Measurements from ENCODE around the gene BEST3. TPM values are rescaled to one million over a fixed set of nuclear protein-coding genes. Genes with fewer than 3 reads are reported as not detected.
A peak's percentile ranks its signal among the peaks of the same experiment; 100 is the strongest.

The BEST3 gene
- total and polyA plus RNA-seq, 4 donors: 0.83 to 2.6 (median 1.9) TPM

- no peaks in the 10 kb centered on the region for H3K36me3 ChIP-seq (ENCODE audit: control insufficient read depth, insufficient read depth, low read length)
- 80% methylated on average over 1 of the region's 11 CpGs for WGBS (ENCODE audit: insufficient coverage)
- H3K27me3 ChIP-seq (ENCODE audit: control insufficient read depth, insufficient read depth, low read length): no peaks in the 10 kb centered on the region
- no peaks in the 10 kb centered on the region for H3K9me3 ChIP-seq (ENCODE audit: control insufficient read depth, insufficient read depth, low read length)
- H3K27ac ChIP-seq (ENCODE audit: low read depth, low read length): no peak overlapping the region
- H3K4me3 ChIP-seq (ENCODE audit: low read depth, low read length): no peak overlapping the region
- no peaks in the 10 kb centered on the region for H3K4me1 ChIP-seq (ENCODE audit: control insufficient read depth, insufficient read depth, low read length)
- DNase-seq (ENCODE audit: low read depth in 4 of 6, low spot score in 6 of 6): no peak
These were observed 43.3 kb downstream of the BEST3 start for GRCh38 chr12:69655616-69656340.

DNA sequence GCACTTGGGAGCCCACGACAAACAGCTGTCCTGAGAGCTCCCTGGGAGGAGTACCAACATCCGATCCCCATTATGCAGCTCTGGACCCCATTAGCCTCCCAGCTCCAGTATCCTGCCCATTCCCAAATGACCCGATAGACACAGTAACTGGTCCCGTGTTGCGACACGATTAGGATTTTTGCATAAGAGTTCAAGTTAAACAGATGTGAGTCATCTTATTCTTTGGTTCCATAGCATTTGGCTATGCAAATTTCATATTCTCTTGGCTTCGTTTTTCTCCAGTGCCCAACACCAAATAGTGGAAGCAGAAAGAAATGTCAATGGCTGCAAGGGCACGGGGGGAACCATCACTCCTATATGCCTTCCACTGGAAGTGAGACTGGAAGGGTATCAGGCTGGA lies 45.4 kb downstream of the BEST3 start:
- Histone ChIP-seq H3K4me1 (ENCODE audit: control insufficient read depth, insufficient read depth, low read length) (no peaks in the 10 kb centered on the region), H3K27me3 (ENCODE audit: control insufficient read depth, insufficient read depth, low read length) (no peaks in the 10 kb centered on the region), H3K27ac (ENCODE audit: low read depth, low read length) (no peak overlapping the region), H3K4me3 (ENCODE audit: low read depth, low read length) (no peak overlapping the region), H3K9me3 (ENCODE audit: control insufficient read depth, insufficient read depth, low read length) (no peaks in the 10 kb centered on the region), H3K36me3 (ENCODE audit: control insufficient read depth, insufficient read depth, low read length) (no peaks in the 10 kb centered on the region)
- 100% methylated on average over 6 of the region's 8 CpGs for WGBS (ENCODE audit: insufficient coverage)
- no peak for DNase-seq (ENCODE audit: low read depth in 4 of 6, low spot score in 6 of 6)

GRCh38 chr12:69651922-69652321 lies 47.2 kb downstream of the BEST3 start:
- Histone ChIP-seq H3K4me1 (ENCODE audit: control insufficient read depth, insufficient read depth, low read length) (no peaks in the 10 kb centered on the region), H3K27me3 (ENCODE audit: control insufficient read depth, insufficient read depth, low read length) (no peaks in the 10 kb centered on the region), H3K9me3 (ENCODE audit: control insufficient read depth, insufficient read depth, low read length) (no peaks in the 10 kb centered on the region), H3K36me3 (ENCODE audit: control insufficient read depth, insufficient read depth, low read length) (no peaks in the 10 kb centered on the region), H3K4me3 (ENCODE audit: low read depth, low read length) (no peak overlapping the region), H3K27ac (ENCODE audit: low read depth, low read length) (no peak overlapping the region)
- 100% methylated on average over 1 of the region's 3 CpGs for WGBS (ENCODE audit: insufficient coverage)
- no peak for DNase-seq (ENCODE audit: low read depth in 4 of 6, low spot score in 6 of 6)

DNA sequence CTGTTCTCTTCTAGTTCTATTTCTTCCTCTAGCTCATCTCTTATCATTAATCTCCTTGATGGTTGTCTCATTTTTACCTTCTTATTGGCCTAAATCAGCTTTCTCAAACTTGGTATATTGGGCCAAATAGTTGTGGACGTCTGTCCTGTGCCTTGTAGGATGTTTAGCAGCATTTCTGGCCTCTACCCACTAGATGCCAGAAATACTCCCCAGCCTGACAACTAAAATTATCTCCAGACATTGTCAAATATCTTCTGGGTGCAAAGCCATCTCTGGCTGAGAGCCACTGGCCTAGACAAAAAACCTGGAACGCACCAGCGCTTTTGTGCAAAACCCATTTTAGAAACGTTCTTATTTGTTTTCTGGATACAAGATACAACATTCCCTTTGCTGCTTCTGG lies 49.6 kb downstream of the BEST3 start:
- H3K4me1 ChIP-seq (ENCODE audit: control insufficient read depth, insufficient read depth, low read length): no peaks in the 10 kb centered on the region
- DNase-seq (ENCODE audit: low read depth in 4 of 6, low spot score in 6 of 6): no peak
- 80% methylated on average over 2 of the region's 4 CpGs for WGBS (ENCODE audit: insufficient coverage)
- H3K36me3 ChIP-seq (ENCODE audit: control insufficient read depth, insufficient read depth, low read length): no peaks in the 10 kb centered on the region
- H3K9me3 ChIP-seq (ENCODE audit: control insufficient read depth, insufficient read depth, low read length): no peaks in the 10 kb centered on the region
- no peak overlapping the region for H3K27ac ChIP-seq (ENCODE audit: low read depth, low read length)
- H3K4me3 ChIP-seq (ENCODE audit: low read depth, low read length): no peak overlapping the region
- no peaks in the 10 kb centered on the region for H3K27me3 ChIP-seq (ENCODE audit: control insufficient read depth, insufficient read depth, low read length)

DNA sequence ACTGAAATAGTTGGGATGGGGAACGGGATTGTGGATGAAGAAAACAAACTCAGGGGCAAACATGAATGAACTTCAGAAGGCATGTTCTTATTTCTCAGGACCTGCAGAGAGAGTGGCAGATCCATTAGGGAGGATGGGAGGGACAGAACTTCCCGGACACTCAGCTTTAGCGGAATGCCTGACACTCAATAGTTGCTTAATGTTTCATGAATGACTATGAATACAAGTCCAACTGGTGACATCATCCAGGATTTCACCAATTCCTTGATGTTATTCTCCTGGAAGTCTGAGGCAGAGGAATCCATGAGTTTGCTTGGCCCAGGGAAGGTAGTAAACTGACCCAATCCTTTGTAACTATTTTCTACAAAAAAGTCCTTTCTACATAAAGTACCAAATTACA lies 50.6 kb downstream of the BEST3 start:
- 94% methylated on average over 3 of the region's 3 CpGs for WGBS (ENCODE audit: insufficient coverage)
- Histone ChIP-seq H3K27me3 (ENCODE audit: control insufficient read depth, insufficient read depth, low read length) (no peaks in the 10 kb centered on the region), H3K4me3 (ENCODE audit: low read depth, low read length) (no peak overlapping the region), H3K36me3 (ENCODE audit: control insufficient read depth, insufficient read depth, low read length) (no peaks in the 10 kb centered on the region), H3K9me3 (ENCODE audit: control insufficient read depth, insufficient read depth, low read length) (no peaks in the 10 kb centered on the region), H3K27ac (ENCODE audit: low read depth, low read length) (no peak overlapping the region), H3K4me1 (ENCODE audit: control insufficient read depth, insufficient read depth, low read length) (no peaks in the 10 kb centered on the region)
- no peak for DNase-seq (ENCODE audit: low read depth in 4 of 6, low spot score in 6 of 6)

- no CpG with 5 or more reads among the region's 4 CpGs for WGBS (ENCODE audit: insufficient coverage)
- Histone ChIP-seq H3K4me3 (ENCODE audit: low read depth, low read length) (no peak overlapping the region), H3K27ac (ENCODE audit: low read depth, low read length) (no peak overlapping the region), H3K36me3 (ENCODE audit: control insufficient read depth, insufficient read depth, low read length) (no peaks in the 10 kb centered on the region), H3K4me1 (ENCODE audit: control insufficient read depth, insufficient read depth, low read length) (no peaks in the 10 kb centered on the region), H3K27me3 (ENCODE audit: control insufficient read depth, insufficient read depth, low read length) (no peaks in the 10 kb centered on the region), H3K9me3 (ENCODE audit: control insufficient read depth, insufficient read depth, low read length) (no peaks in the 10 kb centered on the region)
- DNase-seq (ENCODE audit: low read depth in 4 of 6, low spot score in 6 of 6): no peak
These were observed 51.9 kb downstream of the BEST3 start for GRCh38 chr12:69647178-69647577.

DNA sequence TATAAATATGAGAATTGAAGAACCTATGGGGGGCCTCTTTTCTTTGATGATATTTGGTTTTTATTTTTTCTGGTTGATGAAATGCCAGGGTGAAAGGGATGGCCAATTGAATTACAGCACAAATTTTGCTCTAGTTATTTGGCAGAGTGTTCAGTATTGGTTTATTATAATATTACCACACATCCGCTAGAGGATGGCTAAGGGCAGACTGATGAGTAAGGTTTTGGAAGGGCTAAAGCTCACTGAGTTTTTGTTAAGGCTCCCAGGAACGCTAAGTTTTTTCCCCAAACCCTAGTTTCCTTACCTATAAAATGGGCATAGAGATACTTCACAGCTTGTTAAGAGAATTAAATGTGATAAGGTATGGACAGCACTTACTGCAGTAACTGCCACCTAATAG lies 54.1 kb downstream of the BEST3 start:
- WGBS (ENCODE audit: insufficient coverage): no CpG with 5 or more reads among the region's 2 CpGs
- Histone ChIP-seq H3K4me3 (ENCODE audit: low read depth, low read length) (no peak overlapping the region), H3K27ac (ENCODE audit: low read depth, low read length) (no peak overlapping the region), H3K4me1 (ENCODE audit: control insufficient read depth, insufficient read depth, low read length) (no peaks in the 10 kb centered on the region), H3K9me3 (ENCODE audit: control insufficient read depth, insufficient read depth, low read length) (no peaks in the 10 kb centered on the region), H3K27me3 (ENCODE audit: control insufficient read depth, insufficient read depth, low read length) (no peaks in the 10 kb centered on the region), H3K36me3 (ENCODE audit: control insufficient read depth, insufficient read depth, low read length) (no peaks in the 10 kb centered on the region)
- DNase-seq (ENCODE audit: low read depth in 4 of 6, low spot score in 6 of 6): no peak

GRCh38 chr12:69644511-69644910 lies 54.6 kb downstream of the BEST3 start:
- no peaks in the 10 kb centered on the region for H3K4me1 ChIP-seq (ENCODE audit: control insufficient read depth, insufficient read depth, low read length)
- no peaks in the 10 kb centered on the region for H3K27me3 ChIP-seq (ENCODE audit: control insufficient read depth, insufficient read depth, low read length)
- no peaks in the 10 kb centered on the region for H3K36me3 ChIP-seq (ENCODE audit: control insufficient read depth, insufficient read depth, low read length)
- H3K4me3 ChIP-seq (ENCODE audit: low read depth, low read length): no peak overlapping the region
- peak in 1 of 6 donors; percentile 16 for DNase-seq (ENCODE audit: low read depth in 4 of 6, low spot score in 6 of 6)
- H3K9me3 ChIP-seq (ENCODE audit: control insufficient read depth, insufficient read depth, low read length): no peaks in the 10 kb centered on the region
- H3K27ac ChIP-seq (ENCODE audit: low read depth, low read length): no peak overlapping the region

GRCh38 chr12:69642531-69642930 lies 56.6 kb downstream of the BEST3 start:
- no peak for DNase-seq (ENCODE audit: low read depth in 4 of 6, low spot score in 6 of 6)
- H3K9me3 ChIP-seq (ENCODE audit: control insufficient read depth, insufficient read depth, low read length): no peaks in the 10 kb centered on the region
- H3K27ac ChIP-seq (ENCODE audit: low read depth, low read length): no peak overlapping the region
- no peaks in the 10 kb centered on the region for H3K4me1 ChIP-seq (ENCODE audit: control insufficient read depth, insufficient read depth, low read length)
- no peak overlapping the region for H3K4me3 ChIP-seq (ENCODE audit: low read depth, low read length)
- no peaks in the 10 kb centered on the region for H3K36me3 ChIP-seq (ENCODE audit: control insufficient read depth, insufficient read depth, low read length)
- no peaks in the 10 kb centered on the region for H3K27me3 ChIP-seq (ENCODE audit: control insufficient read depth, insufficient read depth, low read length)
- WGBS (ENCODE audit: insufficient coverage): 75% methylated on average over 6 of the region's 6 CpGs

DNA sequence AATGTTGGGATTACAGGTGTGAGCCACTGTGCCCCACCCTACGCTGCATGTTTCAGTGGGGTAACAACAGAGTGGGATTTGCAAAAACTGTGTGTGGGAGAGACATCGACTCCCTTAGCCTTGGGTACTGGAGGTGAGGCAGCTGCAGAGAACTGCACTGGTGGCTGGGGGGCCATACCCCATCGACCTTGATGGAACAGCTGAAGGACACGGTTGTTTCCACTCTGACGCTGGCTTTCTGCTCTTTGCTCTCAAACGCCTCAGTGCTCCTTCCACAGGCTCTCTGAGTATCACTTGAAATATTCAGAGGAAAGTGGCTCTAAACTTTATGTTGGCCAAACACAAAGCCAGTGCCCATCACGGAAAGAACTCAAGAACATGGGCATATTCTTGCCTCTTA lies 57.6 kb downstream of the BEST3 start:
- no peaks in the 10 kb centered on the region for H3K9me3 ChIP-seq (ENCODE audit: control insufficient read depth, insufficient read depth, low read length)
- no peaks in the 10 kb centered on the region for H3K4me1 ChIP-seq (ENCODE audit: control insufficient read depth, insufficient read depth, low read length)
- H3K36me3 ChIP-seq (ENCODE audit: control insufficient read depth, insufficient read depth, low read length): no peaks in the 10 kb centered on the region
- no peak overlapping the region for H3K27ac ChIP-seq (ENCODE audit: low read depth, low read length)
- H3K4me3 ChIP-seq (ENCODE audit: low read depth, low read length): no peak overlapping the region
- DNase-seq (ENCODE audit: low read depth in 4 of 6, low spot score in 6 of 6): no peak
- H3K27me3 ChIP-seq (ENCODE audit: control insufficient read depth, insufficient read depth, low read length): no peaks in the 10 kb centered on the region
- WGBS (ENCODE audit: insufficient coverage): 95% methylated on average over 6 of the region's 7 CpGs
